Loucy (cell line): ENCODE results near the gene ILF2.

Experiments used
- H2AFZ ChIP-seq: fragments of 200-600 bp; sonication (generic); 2 replicates; pipeline ENCODE4 v1.6.0; 2016; ENCODE audit warnings: antibody characterized with exemption, mild to moderate bottlenecking, low read length, moderate library complexity
- H3F3A ChIP-seq: fragments of 200-600 bp; 2 replicates; pipeline ENCODE4 v1.6.0; 2016; ENCODE audit warnings: antibody characterized with exemption, low read depth, mild to moderate bottlenecking
- H3K27me3 ChIP-seq: fragments of 200-600 bp; sonication (generic); 2 replicates; pipeline ENCODE4 v1.6.1; 2014; ENCODE audit warnings: low read length, mild to moderate bottlenecking; ENCODE audit not compliant: insufficient read depth, poor library complexity, severe bottlenecking
- H3K36me3 ChIP-seq: fragments of 200-600 bp; sonication (generic); 2 replicates; pipeline ENCODE4 v1.6.1; 2016; ENCODE audit warnings: low read length; ENCODE audit not compliant: insufficient read depth
- H3K4me1 ChIP-seq: fragments of 200-600 bp; sonication (generic); 2 replicates; pipeline ENCODE4 v1.5.1; 2014; ENCODE audit warnings: low read length, mild to moderate bottlenecking; ENCODE audit not compliant: insufficient read depth, poor library complexity, severe bottlenecking
- H3K4me2 ChIP-seq: fragments of 200-600 bp; sonication (generic); 2 replicates; pipeline ENCODE4 v1.6.0; 2014; ENCODE audit warnings: antibody characterized with exemption, low read length, low read depth, mild to moderate bottlenecking; ENCODE audit not compliant: poor library complexity, severe bottlenecking
- H3K4me3 ChIP-seq: fragments of 200-600 bp; sonication (generic); 2 replicates; pipeline ENCODE4 v1.5.1; 2014; ENCODE audit warnings: low read length, mild to moderate bottlenecking, mixed read lengths; ENCODE audit not compliant: poor library complexity, severe bottlenecking
- H3K79me2 ChIP-seq: fragments of 200-600 bp; sonication (generic); 2 replicates; pipeline ENCODE4 v1.6.1; 2014; ENCODE audit warnings: low read length; ENCODE audit not compliant: insufficient read depth
- H3K9ac ChIP-seq: fragments of 200-600 bp; sonication (generic); 2 replicates; pipeline ENCODE4 v1.6.0; 2014; ENCODE audit warnings: mild to moderate bottlenecking, low read depth, low read length, moderate library complexity; ENCODE audit not compliant: poor library complexity, severe bottlenecking
- H3K9me2 ChIP-seq: fragments of 200-600 bp; sonication (generic); replicated peaks from 2 replicates; pipeline ENCODE4 v1.6.1; 2016; ENCODE audit warnings: low read depth, low read length, mixed read lengths
- H3K9me3 ChIP-seq: fragments of 200-600 bp; sonication (generic); 2 replicates; pipeline ENCODE4 v1.6.1; 2014; ENCODE audit warnings: mild to moderate bottlenecking, antibody characterized with exemption, low read length, low read depth; ENCODE audit not compliant: insufficient read depth
- H4K20me1 ChIP-seq: fragments of 200-600 bp; sonication (generic); 2 replicates; pipeline ENCODE4 v1.6.0; 2014; ENCODE audit warnings: antibody characterized with exemption, low read length, mild to moderate bottlenecking; ENCODE audit not compliant: insufficient read depth, poor library complexity, severe bottlenecking
- EZH2phosphoT487 ChIP-seq: fragments of 200-600 bp; IDR thresholded peaks from 2 replicates; pipeline ENCODE4 v1.6.1; 2018; ENCODE audit warnings: antibody characterized with exemption, mild to moderate bottlenecking, moderate library complexity, borderline replicate concordance
- TF ChIP-seq, protein P1 (sequence below): fragments of 200-600 bp; sonication (generic); conservative IDR thresholded peaks from 2 replicates; pipeline ENCODE4 v1.5.1; 2014; ENCODE audit warnings: mild to moderate bottlenecking, antibody characterized with exemption, low read length

Gene ILF2

DNA sequence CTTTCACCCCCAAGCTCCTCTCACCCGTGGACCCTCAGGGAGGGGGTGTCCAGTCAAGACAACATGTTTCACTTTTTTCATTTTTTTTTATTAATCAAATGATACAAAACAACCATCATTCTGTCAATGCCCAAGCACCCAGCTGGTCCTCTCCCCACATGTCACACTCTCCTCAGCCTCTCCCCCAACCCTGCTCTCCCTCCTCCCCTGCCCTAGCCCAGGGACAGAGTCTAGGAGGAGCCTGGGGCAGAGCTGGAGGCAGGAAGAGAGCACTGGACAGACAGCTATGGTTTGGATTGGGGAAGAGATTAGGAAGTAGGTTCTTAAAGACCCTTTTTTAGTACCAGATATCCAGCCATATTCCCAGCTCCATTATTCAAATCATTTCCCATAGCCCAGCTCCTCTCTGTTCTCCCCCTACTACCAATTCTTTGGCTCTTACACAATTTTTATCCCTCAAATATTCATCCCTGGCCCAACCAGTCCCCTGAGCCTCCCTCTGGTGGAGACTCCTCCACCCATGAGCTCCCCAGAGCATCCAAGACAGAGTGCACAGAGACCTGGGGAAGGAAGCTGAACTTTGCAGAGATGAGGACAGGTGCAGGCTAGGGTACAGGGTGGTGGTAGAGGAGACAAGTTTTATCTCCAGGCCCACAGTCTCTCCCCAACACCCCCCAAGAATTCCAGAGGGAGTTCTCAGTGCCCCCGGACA lies 56.4 kb downstream of the ILF2 start:
- Histone ChIP-seq H3K36me3 (no peaks in the 10 kb centered on the region), H3K9ac (no peak overlapping the region), H2AFZ (no peak overlapping the region), H3K9me2 (no peaks in the 10 kb centered on the region), H3K4me1 (peaks cover 4% of the 10 kb centered on the region), H4K20me1 (no peaks in the 10 kb centered on the region), H3K27me3 (no peaks in the 10 kb centered on the region), H3K4me3 (no peak overlapping the region), H3K4me2 (no peak overlapping the region), H3K9me3 (no peaks in the 10 kb centered on the region), H3K79me2 (no peaks in the 10 kb centered on the region), H3F3A (no peaks in the 10 kb centered on the region)
- TF ChIP-seq EZH2phosphoT487 = no peak
- TF ChIP-seq, protein P1, sequence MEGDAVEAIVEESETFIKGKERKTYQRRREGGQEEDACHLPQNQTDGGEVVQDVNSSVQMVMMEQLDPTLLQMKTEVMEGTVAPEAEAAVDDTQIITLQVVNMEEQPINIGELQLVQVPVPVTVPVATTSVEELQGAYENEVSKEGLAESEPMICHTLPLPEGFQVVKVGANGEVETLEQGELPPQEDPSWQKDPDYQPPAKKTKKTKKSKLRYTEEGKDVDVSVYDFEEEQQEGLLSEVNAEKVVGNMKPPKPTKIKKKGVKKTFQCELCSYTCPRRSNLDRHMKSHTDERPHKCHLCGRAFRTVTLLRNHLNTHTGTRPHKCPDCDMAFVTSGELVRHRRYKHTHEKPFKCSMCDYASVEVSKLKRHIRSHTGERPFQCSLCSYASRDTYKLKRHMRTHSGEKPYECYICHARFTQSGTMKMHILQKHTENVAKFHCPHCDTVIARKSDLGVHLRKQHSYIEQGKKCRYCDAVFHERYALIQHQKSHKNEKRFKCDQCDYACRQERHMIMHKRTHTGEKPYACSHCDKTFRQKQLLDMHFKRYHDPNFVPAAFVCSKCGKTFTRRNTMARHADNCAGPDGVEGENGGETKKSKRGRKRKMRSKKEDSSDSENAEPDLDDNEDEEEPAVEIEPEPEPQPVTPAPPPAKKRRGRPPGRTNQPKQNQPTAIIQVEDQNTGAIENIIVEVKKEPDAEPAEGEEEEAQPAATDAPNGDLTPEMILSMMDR = no peak

DNA sequence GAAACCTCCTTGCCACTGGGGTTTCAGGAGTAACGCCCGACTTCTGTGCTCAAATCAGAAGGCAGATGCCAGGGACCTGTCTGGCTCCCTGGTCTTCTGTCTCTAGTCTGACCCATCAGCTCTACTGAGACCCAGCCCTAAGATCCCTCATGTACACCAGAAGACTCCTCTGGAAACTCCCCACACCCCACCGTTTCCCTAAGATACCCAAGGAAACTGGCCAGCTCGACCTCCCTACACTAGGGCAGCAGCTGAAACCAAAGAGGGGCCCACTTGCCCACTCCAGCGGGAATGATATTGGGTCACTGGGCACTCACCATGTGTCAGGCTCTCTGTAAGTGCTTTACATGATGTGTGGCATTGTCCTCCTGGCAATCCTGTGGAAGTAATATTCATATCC lies 57.4 kb downstream of the ILF2 start:
- H2AFZ ChIP-seq = no peak overlapping the region
- TF ChIP-seq, protein P1 = no peak
- TF ChIP-seq EZH2phosphoT487 = no peak
- no peak overlapping the region for H3K9ac ChIP-seq
- H3K27me3 ChIP-seq = no peaks in the 10 kb centered on the region
- H3F3A ChIP-seq = no peaks in the 10 kb centered on the region
- no peaks in the 10 kb centered on the region for H3K9me3 ChIP-seq
- peaks cover 4% of the 10 kb centered on the region for H3K4me1 ChIP-seq
- no peaks in the 10 kb centered on the region for H3K36me3 ChIP-seq
- no peak overlapping the region for H3K4me2 ChIP-seq
- no peaks in the 10 kb centered on the region for H3K9me2 ChIP-seq
- no peak overlapping the region for H3K4me3 ChIP-seq
- no peaks in the 10 kb centered on the region for H4K20me1 ChIP-seq
- H3K79me2 ChIP-seq = no peaks in the 10 kb centered on the region

DNA sequence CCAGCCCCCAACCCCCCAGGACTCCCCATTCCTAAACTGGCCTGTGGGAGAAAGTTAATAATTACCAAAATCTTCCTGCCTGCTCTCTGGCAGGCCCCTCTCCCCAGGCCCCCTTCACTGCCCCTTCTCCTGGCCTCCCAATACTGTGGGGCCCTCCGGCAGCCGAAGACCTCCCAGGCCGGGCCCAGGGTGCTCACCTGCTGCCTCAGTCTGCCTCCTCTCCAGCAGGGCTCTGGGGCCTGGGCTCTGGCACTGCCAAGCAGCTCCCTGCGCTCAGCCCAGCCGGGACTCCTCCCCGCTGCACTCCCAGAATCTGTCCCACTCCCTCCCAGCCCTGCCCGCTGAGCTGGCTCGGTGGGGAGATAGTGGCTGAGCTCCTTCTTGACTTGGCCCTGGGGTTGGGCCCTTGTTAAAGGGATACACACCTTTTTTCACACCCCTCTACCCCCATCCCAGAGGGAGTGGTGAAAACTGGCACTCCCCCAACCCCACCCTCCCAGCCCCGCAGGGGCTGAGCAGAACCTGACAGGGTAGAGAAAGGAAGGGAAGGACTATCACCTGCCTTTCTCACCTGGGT lies 58.0 kb downstream of the ILF2 start, which contains the start of gene S100A16:
TSS of gene S100A16 (minus strand) at position 383 of the 577 bp plus-strand sequence. CDS start 4,986 bp downstream, outside the sequence.
- no peaks in the 10 kb centered on the region for H4K20me1 ChIP-seq
- H3K79me2 ChIP-seq = no peaks in the 10 kb centered on the region
- no peaks in the 10 kb centered on the region for H3K36me3 ChIP-seq
- H3K9ac ChIP-seq = no peak within 1 kb of the TSS
- no peaks in the 10 kb centered on the region for H3K9me3 ChIP-seq
- TF ChIP-seq EZH2phosphoT487 = no peak
- TF ChIP-seq, protein P1 = no peak
- no peak within 1 kb of the TSS for H3K4me2 ChIP-seq
- no peaks in the 10 kb centered on the region for H3K27me3 ChIP-seq
- no peaks in the 10 kb centered on the region for H3K9me2 ChIP-seq
- no peak within 1 kb of the TSS for H2AFZ ChIP-seq
- no peaks in the 10 kb centered on the region for H3F3A ChIP-seq
- H3K4me3 ChIP-seq = no peak within 1 kb of the TSS
- peaks cover 2% of the 10 kb centered on the region for H3K4me1 ChIP-seq
